DLD1 (cell line): ENCODE data around the gene MACROD1.

Experiments used
- in situ Hi-C: cut with HindIII; loops from 2 replicates; pipeline ENCODE4 v1.10.0; 2017; ENCODE audit warnings: low sequenced_read_pairs

MACROD1 gene

GRCh38 chr11:64022125-64022784, 143.7 kb downstream of the MACROD1 start:
- in situ Hi-C loops: no loop called here

GRCh38 chr11:64021757-64022093, 144.2 kb downstream of the MACROD1 start:
- in situ Hi-C loops: no loop called here

DNA sequence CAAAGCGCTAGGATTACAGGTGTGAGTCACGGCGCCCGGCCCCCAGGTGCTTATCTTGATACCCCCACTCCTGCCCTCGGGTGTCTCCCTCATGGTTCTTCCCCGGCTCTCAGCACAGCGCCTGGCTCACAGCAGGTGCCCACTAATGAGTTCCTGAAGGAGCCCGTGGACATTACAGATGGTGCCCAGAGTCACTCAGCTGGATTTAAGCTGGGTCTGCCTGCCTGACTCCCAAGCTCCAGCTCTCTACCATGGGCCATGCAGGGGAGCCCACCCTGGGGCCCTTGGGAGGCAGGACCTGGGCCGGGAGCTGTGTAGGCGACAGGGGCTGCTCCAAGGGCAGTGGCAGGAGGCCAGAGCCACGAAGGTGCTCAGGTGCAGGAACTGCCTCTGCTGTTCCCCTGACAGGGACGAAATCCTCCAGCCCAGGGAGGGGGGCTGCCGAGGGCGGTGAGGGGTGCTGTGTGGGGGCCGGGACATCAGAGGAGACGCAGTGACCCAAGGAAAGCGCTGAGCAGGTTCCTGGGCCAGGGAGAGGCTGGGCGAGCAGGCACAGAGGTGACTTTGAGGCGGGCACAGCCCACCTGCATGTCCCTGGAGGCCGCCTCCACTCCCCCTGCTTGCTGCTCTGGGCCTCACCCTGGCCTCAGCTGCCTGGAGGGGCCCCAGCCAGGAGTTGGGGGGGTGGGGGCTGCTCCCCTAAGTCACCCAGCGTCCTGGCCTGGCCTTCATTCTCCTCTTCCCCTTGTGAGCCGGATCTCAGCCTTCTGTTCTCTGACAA, 144.7 kb downstream of the MACROD1 start:
- in situ Hi-C loops: no loop called here

GRCh38 chr11:64019106-64020037, 146.5 kb downstream of the MACROD1 start:
- in situ Hi-C loops: no loop called here

- in situ Hi-C loops: no loop called here
Observed at GRCh38 chr11:64018310-64018709, 147.6 kb downstream of the MACROD1 start.

- in situ Hi-C loops: no loop called here
Observed at GRCh38 chr11:64017945-64018224, 148.0 kb downstream of the MACROD1 start.

DNA sequence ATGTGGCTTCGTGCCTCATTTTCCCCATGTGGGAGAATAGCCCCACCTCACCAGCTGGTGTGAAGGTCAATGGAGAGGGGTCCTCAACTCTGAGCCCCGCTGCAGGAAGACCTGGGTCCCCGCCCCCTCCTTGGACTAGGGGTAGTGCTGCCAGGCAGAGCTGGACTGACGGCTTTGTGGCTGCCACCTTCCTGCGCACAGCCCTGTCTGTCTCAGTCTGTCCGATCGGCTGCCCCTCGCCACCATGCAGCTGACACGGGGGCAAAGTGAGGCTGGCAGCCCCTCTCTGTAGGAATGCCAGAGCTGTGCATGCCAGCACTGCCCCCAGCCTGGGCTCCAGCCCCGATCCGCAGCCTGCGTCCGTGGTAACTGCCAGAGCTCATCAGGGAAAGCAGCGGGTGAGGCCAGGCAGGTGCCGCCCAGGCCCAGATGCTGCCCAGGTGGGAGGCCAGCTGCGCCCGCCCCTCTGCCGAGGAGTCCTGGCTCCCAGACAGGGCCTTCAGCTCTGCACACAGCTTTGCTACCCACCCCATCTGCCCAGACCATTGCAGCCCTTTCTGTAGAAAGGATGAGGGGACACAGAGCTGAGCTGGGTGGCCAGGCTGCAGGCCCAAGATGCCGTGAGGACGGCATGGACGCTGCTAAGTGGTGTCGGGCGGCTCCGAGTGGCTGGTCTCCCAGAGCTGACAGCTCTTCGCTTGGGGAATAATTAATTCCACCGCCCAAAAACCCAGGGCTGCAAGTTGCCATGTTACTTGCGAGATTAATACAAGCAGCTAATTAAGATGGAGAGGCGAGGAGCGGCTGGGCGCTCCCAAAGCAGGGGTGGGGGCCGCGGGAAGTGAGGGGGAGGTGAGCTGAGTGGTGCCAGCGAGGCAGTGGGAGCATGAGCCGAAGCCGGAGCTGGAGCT, 149.7 kb downstream of the MACROD1 start:
- in situ Hi-C loops: no loop called here

GRCh38 chr11:64015510-64015909, 150.4 kb downstream of the MACROD1 start:
- in situ Hi-C loops: no loop called here

DNA sequence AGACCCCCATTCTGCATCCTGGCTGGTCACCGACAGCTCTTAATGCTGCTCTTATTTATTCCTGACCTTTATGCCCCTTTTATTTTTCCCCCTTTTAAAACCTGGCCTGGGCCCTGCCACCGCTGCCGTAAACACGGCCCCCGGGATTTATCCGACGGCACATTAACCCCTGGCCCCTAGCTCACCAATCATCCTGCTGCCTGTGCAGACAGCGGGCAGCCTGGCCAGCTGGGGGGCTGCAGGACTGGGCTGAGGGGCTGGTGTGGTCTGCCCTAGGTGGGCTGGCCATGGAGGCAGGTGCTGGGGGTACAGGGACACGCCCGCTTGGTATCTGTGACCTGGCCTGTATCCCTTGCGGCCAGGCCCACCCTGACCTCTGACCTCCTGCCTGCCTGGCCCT, 151.6 kb downstream of the MACROD1 start:
- in situ Hi-C loops: no loop called here

- in situ Hi-C loops: no loop called here
Observed at GRCh38 chr11:64013141-64013896, 152.6 kb downstream of the MACROD1 start.

GRCh38 chr11:64011371-64011770, 154.5 kb downstream of the MACROD1 start:
- in situ Hi-C loops: no loop called here

GRCh38 chr11:64010783-64011182, 155.1 kb downstream of the MACROD1 start:
- in situ Hi-C loops: no loop called here

DNA sequence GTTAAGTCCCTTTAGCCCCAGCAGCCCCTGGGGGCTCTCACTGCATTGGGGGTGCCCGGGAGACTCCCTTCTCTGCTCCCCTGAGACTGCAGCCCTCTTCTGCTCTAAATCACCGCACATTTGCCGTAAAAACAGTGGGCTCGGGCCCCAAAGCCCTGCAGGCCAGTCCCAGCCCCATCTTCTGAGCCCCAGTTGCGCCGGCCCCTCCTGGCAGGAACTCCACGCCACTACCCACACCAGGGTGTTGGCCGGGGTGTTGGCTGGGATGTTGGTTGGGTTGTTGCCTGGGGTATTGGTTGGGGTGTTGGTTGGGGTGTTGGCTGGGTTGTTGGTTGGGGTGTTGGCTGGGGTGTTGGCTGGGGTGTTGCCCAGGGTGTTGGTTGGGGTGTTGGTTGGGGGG, 156.2 kb downstream of the MACROD1 start:
- in situ Hi-C loops: loop anchor here (5.0 to 10.0 kb wide), 3 partner anchors 55 to 125 kb away; no protein-coding TSS in a partner anchor

DNA sequence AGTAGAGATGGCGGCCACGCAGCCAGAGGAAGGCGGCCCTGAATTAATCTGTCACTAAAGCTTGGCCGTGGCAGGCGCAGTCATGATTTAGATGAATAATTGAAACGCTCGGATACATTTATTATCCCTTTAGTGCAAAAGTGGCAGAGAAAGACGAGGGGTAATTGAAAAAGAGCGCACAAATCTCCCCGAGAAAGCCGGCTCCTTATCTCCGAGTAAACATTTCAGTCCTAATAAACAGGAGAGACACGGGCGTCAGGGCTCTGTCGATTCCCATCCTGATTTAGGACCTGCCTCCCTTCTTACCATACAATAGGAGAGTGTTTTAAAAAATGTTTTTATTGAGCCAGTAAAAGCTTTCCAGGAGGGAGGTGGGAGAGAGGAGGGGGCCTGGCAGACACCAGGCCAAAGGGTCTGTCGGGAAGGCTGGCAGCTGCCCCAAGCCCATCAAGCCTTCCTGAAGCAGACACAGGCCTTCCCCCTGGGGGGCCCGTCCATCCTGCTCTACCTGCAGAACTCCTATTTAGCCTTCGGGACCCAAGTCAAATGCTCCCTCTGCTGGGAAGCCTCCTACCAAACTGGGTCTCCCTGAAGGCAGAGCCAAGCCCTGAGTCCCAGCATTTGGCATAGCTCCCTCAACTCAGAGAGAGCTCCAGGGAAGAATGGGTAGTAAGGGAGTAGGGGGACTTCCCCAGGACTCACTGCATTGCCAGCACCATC, 156.8 kb downstream of the MACROD1 start:
- in situ Hi-C loops: loop anchor here (5.0 to 10.0 kb wide), 3 partner anchors 54 to 126 kb away; no protein-coding TSS in a partner anchor

- in situ Hi-C loops: loop anchor here (5.0 to 10.0 kb wide), 3 partner anchors 54 to 126 kb away; no protein-coding TSS in a partner anchor
Observed at GRCh38 chr11:64008283-64008913, 157.5 kb downstream of the MACROD1 start.

DNA sequence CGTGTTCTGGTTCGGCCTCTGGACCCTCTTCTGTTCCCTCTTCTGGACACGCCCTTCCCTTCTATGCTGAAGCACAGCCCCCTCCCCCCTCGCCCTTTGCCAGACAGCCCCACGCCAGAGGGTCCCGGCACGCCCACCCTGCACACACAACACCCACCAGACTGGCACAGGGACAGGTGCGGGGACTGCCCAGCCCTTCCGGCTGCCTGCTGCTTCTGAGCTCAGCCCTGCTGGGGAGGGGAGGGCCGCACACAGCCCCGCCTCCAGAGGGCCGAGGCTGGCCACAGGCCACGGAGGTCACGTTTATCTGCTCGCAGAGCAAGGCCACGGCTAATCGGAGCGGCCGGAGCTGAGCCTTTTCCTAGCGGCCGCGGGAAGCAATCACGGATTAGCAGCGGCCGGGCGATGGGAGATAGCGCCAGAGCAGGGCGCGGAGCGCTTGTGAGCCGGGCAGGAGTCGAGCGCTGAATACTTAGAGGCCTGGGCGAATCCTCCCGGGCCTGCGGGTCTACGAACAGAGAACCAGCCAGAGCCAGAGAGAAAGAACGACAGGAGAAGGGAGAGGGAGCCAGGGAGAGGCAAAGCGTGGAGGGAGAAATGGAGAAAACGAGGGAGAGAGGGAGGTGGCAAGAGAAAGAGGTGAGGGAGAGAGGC, 158.2 kb downstream of the MACROD1 start:
- in situ Hi-C loops: loop anchor here (5.0 to 10.0 kb wide), 3 partner anchors 53 to 127 kb away; no protein-coding TSS in a partner anchor

DNA sequence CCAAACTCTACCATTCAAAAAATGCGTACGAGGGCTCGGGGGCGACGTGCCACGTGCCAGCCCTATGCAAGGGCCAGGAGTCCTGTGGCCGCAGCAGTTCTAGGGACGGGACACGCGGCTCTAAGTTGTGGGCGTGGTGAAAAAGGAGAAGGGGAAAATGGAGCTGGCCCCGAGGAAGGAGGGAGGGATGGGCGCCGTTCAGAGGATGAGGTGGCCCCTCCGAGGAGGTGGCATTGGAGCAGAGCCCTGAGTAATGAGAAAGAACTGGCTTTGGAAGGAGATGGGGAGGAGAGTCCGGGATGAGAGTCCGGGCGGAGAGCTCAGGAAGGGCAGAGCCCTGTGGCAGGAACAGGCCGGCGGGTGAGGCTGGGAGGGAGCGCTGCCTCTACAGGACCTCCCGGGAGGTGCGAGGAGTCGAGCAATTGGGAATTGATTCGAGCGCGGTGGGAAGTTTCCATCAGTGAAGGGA, 158.7 kb downstream of the MACROD1 start:
- in situ Hi-C loops: loop anchor here (5.0 to 10.0 kb wide), 3 partner anchors 52 to 128 kb away; no protein-coding TSS in a partner anchor

DNA sequence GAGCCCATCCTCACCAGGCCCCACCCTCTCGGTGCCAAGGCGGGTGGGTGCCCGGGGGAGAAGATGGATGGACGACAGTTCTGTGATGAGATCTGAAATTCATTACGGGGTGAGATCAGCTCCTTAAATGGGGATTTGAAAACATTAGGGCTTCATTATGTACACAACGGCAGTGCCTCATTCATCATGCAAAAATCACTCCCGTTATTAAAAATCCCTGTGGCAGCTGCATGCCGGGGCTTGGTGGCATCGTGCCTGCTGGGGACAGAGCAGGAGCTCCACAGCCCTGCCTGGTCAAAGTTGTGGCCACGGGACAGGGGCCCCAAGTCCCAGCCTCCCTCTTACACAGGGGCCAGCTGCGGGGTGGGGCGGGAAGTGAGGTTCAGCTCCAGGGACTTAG, 159.5 kb downstream of the MACROD1 start:
- in situ Hi-C loops: loop anchor here (5.0 to 10.0 kb wide), 3 partner anchors 52 to 128 kb away; no protein-coding TSS in a partner anchor
